ENCODE data around the gene PROK2. TPM values are rescaled to one million over a fixed set of nuclear protein-coding genes. Genes with fewer than 3 reads are reported as not detected.

The PROK2 gene
- total RNA-seq, 4 donors from 2014 or later = 0.29 to 2.0 (median 0.71) TPM; not detected in 1

DNA sequence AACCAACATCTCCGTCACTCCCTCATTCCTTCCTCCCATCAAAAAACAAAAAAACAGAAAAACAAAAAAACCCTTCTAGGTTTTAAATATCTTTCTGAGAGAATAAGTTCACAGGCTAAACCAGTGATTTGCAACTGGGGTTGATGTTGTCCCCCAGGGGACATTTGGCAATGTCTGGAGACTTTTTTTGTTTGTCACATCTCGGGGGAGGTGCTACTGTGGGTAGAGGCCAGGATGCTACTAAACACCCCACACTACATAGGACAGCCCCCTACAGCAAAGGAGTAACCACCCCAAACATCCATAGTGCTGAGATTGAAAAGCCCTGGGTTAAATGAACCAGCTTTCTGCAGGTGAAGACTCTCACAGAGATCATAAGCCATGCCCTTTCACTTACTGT is 17.0 kb upstream of the PROK2 start:
- H3K27ac ChIP-seq (replicated peaks in 1 of 4) = no peak overlapping the region
- H3K27me3 ChIP-seq = peaks cover 0 to 21% (median 0%) of the 10 kb centered on the region in 4 donors
- H3K4me3 ChIP-seq = no peak overlapping the region
- TF ChIP-seq, protein P1, sequence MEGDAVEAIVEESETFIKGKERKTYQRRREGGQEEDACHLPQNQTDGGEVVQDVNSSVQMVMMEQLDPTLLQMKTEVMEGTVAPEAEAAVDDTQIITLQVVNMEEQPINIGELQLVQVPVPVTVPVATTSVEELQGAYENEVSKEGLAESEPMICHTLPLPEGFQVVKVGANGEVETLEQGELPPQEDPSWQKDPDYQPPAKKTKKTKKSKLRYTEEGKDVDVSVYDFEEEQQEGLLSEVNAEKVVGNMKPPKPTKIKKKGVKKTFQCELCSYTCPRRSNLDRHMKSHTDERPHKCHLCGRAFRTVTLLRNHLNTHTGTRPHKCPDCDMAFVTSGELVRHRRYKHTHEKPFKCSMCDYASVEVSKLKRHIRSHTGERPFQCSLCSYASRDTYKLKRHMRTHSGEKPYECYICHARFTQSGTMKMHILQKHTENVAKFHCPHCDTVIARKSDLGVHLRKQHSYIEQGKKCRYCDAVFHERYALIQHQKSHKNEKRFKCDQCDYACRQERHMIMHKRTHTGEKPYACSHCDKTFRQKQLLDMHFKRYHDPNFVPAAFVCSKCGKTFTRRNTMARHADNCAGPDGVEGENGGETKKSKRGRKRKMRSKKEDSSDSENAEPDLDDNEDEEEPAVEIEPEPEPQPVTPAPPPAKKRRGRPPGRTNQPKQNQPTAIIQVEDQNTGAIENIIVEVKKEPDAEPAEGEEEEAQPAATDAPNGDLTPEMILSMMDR (IDR thresholded peaks at IDR 0.05) = no peak
- no peak for TF ChIP-seq EP300 (IDR thresholded peaks at IDR 0.05)
- no peak for TF ChIP-seq POLR2A (IDR thresholded peaks at IDR 0.05; ENCODE audit: low read depth)
- no peak for TF ChIP-seq POLR2AphosphoS5 (IDR thresholded peaks at IDR 0.05)
- no peaks in the 10 kb centered on the region for H3K9me3 ChIP-seq
- H3K4me1 ChIP-seq = no peaks in the 10 kb centered on the region
- intact Hi-C loops (cut with DNase I) = no loop called here
- 97% methylated on average over 2 of the region's 2 CpGs for WGBS
- no peak for DNase-seq (ENCODE audit: extremely low spot score)
- no peaks in the 10 kb centered on the region for H3K36me3 ChIP-seq

DNA sequence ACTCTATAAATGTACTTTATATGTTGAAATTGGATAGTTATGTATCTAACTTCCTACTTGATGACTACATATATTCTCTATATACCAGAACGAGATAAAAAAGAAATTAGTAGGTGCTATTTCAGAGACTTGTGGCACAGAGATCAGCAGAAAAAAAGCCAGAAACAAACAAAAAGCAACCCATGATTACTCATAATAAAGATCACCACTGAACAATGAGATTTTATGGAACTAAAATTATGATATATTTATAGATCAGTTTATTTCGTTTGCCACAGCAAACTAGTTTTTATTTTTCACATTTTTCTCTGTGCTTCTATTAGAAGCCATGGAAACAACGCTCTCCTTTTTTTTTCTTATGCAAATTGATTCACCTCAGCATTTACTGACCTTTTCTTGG is 15.1 kb upstream of the PROK2 start:
- Histone ChIP-seq H3K9me3 (no peaks in the 10 kb centered on the region), H3K27me3 (peaks cover 0 to 21% (median 0%) of the 10 kb centered on the region in 4 donors), H3K27ac (replicated peaks in 1 of 4) (no peak overlapping the region), H3K4me1 (no peaks in the 10 kb centered on the region), H3K36me3 (no peaks in the 10 kb centered on the region), H3K4me3 (no peak overlapping the region)
- intact Hi-C loops (cut with DNase I) = no loop called here
- TF ChIP-seq EP300 (IDR thresholded peaks at IDR 0.05) = no peak
- TF ChIP-seq, protein P1 (IDR thresholded peaks at IDR 0.05) = no peak
- no peak for TF ChIP-seq POLR2A (IDR thresholded peaks at IDR 0.05; ENCODE audit: low read depth)
- no peak for TF ChIP-seq POLR2AphosphoS5 (IDR thresholded peaks at IDR 0.05)
- WGBS = 69% methylated on average over 3 of the region's 3 CpGs
- no peak for DNase-seq (ENCODE audit: extremely low spot score)

DNA sequence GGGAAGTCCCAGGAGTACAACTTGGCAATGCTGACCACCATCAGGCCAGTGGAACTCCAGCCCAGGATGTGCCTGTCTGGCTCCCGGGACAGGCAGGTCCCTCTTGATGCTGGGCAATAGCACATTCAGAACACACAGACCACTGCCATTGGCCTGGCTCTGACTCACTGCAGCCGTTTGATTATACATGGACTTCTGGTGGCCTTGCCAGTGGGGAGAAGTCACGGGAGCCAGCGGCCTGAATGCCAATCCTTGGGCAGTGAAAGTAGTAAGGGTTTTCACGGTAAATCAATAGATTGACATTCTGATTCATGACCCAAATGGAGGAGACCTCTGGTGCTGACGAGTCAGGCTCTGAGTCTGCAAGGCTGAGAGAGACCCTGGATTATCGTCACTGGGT is 12.5 kb upstream of the PROK2 start:
- WGBS = 90% methylated on average over 6 of the region's 7 CpGs
- no peak for TF ChIP-seq POLR2AphosphoS5 (IDR thresholded peaks at IDR 0.05)
- no peak for TF ChIP-seq EP300 (IDR thresholded peaks at IDR 0.05)
- H3K9me3 ChIP-seq = no peaks in the 10 kb centered on the region

DNA sequence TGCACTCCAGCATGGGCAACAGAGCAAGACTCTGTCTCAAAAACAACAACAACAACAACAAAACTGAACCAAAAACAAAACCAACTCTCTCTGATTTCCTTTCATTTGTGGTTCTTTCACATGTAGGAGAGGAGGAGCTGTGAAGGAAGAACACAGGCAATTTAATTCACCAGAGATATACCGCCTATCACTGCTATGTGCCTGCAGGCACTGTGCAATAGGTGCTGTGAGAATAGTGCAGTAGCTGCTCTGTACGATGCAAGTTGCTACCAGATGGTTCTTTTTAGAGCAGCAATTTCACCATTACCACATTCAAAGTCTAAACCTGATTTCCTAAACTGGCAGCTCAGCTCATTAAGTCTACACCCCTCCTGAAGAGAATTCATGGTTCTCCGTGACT is 11.3 kb upstream of the PROK2 start:
- 92% methylated on average over 3 of the region's 3 CpGs for WGBS
- H3K36me3 ChIP-seq = no peaks in the 10 kb centered on the region
- H3K4me3 ChIP-seq = no peak overlapping the region
- H3K9me3 ChIP-seq = no peaks in the 10 kb centered on the region
- intact Hi-C loops (cut with DNase I) = no loop called here
- no peak overlapping the region for H3K27ac ChIP-seq (replicated peaks in 1 of 4)
- peak; percentile 26 for DNase-seq (ENCODE audit: extremely low spot score)
- peaks cover 0 to 7% (median 0%) of the 10 kb centered on the region in 4 donors for H3K27me3 ChIP-seq
- TF ChIP-seq, protein P1 (IDR thresholded peaks at IDR 0.05) = no peak
- TF ChIP-seq EP300 (IDR thresholded peaks at IDR 0.05) (no peak), POLR2AphosphoS5 (IDR thresholded peaks at IDR 0.05) (no peak), POLR2A (IDR thresholded peaks at IDR 0.05; ENCODE audit: low read depth) (no peak)
- H3K4me1 ChIP-seq = no peaks in the 10 kb centered on the region

More for the DNA sequence above, 12.5 kb upstream of the PROK2 start:
- DNase-seq (ENCODE audit: extremely low spot score) = peak; percentile 74
- Histone ChIP-seq H3K4me3 (no peak overlapping the region), H3K4me1 (no peaks in the 10 kb centered on the region), H3K27me3 (peaks cover 0 to 19% (median 0%) of the 10 kb centered on the region in 4 donors), H3K27ac (replicated peaks in 1 of 4) (no peak overlapping the region), H3K36me3 (no peaks in the 10 kb centered on the region)
- intact Hi-C loops (cut with DNase I) = no loop called here

DNA sequence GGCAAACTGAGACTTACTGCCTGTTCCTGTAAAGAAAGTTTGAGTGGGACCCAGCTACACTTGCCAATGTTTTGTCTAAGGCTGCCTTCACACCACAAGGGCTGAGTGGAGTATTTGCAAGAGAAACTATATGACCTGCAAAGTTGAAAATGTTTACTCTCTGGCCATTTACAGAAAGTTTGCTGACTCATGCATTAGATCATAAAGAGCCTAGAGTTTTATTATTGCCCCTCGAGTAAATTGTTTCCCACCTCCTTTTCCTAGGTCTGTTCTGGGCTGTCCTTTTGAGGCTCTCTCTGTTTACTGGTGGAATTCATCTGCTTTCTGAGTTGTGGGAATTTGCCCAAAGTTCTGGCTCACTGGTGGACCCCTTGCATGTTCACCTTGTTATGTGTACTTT is 6.7 kb upstream of the PROK2 start:
- Histone ChIP-seq H3K27ac (replicated peaks in 1 of 4) (no peak overlapping the region), H3K4me1 (no peaks in the 10 kb centered on the region), H3K4me3 (no peak overlapping the region), H3K9me3 (no peaks in the 10 kb centered on the region), H3K36me3 (no peaks in the 10 kb centered on the region), H3K27me3 (no peaks in the 10 kb centered on the region)
- DNase-seq (ENCODE audit: extremely low spot score) = peak; percentile 53
- TF ChIP-seq POLR2A (IDR thresholded peaks at IDR 0.05; ENCODE audit: low read depth) (no peak), EP300 (IDR thresholded peaks at IDR 0.05) (no peak), POLR2AphosphoS5 (IDR thresholded peaks at IDR 0.05) (no peak)
- TF ChIP-seq, protein P1 (IDR thresholded peaks at IDR 0.05) = no peak
- WGBS = 79% methylated on average over 1 of the region's 1 CpG
- intact Hi-C loops (cut with DNase I) = no loop called here
